HG03439 (cell line): Measurements from ENCODE around the gene RYK.

Experiments used
- ATAC-seq: cut with Tn5 transposase; IDR thresholded peaks from one replicate; pipeline ENCODE4 v1.9.1; 2021; ENCODE audit warnings: mild to moderate bottlenecking, moderate library complexity; ENCODE audit not compliant: unreplicated experiment

The RYK gene

GRCh38 chr3:134155446-134155845 is 95.2 kb downstream of the RYK start:
- ATAC-seq = no peak

GRCh38 chr3:134153761-134154160 is 96.9 kb downstream of the RYK start:
- ATAC-seq = no peak

GRCh38 chr3:134150476-134150875 is 100.2 kb downstream of the RYK start:
- no peak for ATAC-seq

DNA sequence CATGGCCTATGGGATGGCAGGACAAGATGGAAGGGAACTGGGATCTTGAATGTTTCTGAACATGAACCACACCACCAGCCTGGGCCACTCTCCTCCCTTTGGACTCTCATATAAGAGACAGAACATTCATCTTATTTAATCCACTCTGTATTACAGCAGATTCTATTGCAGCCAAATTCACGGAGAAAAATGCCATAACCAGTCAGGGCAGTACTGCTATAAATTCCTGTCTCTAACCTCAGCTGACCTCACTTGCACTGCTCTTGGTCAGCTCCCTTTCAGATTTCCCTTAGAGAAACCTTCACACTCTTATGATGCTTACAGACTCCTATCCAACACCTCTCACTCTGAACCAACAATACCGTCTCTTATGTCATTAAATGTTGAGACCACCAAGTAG is 101.4 kb downstream of the RYK start:
- no peak for ATAC-seq

GRCh38 chr3:134148534-134148933 is 102.1 kb downstream of the RYK start:
- no peak for ATAC-seq

GRCh38 chr3:134147411-134147810 is 103.2 kb downstream of the RYK start:
- ATAC-seq = no peak

- ATAC-seq = no peak
Measured at GRCh38 chr3:134146666-134147065, 104.0 kb downstream of the RYK start.

DNA sequence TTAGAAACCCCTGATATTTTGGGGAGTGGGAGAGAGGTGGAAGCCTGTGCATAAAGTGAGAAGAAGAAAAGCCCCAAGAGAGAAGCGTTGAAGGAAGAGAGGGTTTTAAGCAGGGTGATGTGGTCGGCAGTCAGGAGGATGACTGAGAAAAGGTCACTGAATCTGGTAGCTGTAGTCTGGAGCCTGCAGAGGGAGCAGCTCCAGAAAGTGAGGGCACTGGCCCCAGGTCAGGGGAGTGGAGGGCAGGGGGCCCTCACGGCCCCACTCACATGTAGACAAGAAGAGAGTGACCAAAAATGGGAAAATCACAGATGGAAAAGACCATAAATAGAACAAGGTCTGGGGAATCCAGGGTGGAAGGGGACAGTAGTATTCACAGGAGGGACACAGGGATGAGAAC is 105.5 kb downstream of the RYK start:
- ATAC-seq = no peak

DNA sequence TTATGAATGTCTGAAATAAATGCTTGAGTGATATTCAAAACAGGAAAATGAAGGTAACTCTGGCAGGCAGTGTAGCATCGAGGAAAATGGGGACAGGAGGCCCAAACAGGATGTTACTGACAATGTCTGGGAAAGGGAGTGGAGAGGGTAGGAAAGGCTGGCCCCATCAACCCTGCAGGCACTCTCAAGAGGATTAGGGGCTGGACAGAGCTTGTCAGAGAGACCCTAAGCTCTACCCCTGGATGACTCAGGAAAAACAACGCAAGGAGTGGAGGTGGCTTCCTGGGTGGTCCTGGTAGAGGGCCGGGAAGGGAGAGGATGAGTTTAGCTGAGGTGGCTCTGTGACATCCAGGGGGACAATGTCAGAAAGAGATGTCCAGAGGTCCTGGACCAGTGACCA is 106.0 kb downstream of the RYK start:
- no peak for ATAC-seq

DNA sequence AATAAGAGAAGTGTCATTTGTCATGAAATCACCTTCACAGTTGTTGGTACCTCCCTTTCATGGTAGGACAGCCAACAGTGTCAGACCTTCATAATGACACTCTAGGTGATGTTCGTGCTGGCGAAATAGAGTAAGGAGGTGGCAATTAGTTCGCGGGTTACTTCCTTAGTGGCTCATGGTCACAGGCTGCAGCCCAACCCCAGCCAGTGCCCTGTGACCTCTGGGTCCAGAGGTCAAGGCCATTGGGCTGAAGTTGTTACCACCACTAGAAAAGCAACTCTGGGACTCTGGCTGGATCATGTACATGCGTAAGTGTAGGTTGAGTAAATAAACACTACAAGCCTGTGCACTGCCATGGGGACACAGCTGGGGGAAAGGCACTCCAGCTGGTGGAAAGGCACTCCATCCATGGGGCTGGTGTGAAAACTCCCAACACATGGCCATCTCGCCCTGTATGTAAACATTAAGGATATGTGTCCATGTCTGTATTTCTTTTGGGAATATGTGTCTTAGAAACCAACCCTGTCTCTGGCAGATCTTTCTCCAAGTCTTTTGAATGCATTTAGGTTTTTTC is 106.7 kb downstream of the RYK start:
- ATAC-seq = no peak

GRCh38 chr3:134136604-134137003 is 114.1 kb downstream of the RYK start:
- ATAC-seq = no peak

- ATAC-seq = no peak
Measured at GRCh38 chr3:134134698-134135415, 115.8 kb downstream of the RYK start.

- no peak for ATAC-seq
Measured at GRCh38 chr3:134134240-134134639, 116.4 kb downstream of the RYK start.

DNA sequence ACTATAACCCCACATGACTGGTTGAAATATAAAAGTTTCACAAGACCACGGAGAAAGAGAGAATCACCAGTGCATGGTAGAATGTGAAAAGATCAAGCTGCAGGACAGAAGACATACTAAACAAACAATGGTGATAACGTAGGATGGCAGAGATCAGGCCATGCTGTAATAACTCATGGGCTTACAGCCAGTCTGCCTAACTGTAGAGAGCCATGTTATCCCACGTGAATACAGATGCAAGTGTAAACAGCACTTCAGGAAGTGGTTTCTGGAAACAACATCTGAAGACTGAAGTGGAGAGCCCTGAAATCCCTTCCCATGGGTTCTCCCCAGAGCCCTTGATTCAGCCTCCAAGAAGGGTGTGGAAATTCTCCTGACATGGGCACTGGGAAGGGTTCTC is 117.7 kb downstream of the RYK start:
- no peak for ATAC-seq

DNA sequence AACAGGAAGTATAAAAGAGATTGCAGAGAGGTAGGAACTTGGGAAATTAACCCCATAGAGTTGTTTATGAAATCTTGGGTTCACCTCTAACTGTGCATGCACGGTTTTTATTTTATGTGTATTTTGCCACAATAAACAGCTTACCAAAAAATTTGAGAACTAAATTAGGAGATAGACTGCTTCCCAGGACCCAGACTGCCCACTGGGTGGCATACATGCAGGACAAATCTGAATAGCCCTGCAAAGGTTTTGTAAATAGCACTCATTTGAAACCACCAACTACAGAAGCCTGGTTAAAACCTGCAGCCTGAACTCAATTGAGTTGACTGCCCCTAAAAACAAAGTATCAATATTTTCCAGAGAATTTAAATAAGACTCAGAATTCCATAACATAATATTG is 124.5 kb downstream of the RYK start:
- ATAC-seq = no peak

GRCh38 chr3:134114726-134115125 is 135.9 kb downstream of the RYK start:
- no peak for ATAC-seq

GRCh38 chr3:134111616-134112015 is 139.0 kb downstream of the RYK start:
- no peak for ATAC-seq

DNA sequence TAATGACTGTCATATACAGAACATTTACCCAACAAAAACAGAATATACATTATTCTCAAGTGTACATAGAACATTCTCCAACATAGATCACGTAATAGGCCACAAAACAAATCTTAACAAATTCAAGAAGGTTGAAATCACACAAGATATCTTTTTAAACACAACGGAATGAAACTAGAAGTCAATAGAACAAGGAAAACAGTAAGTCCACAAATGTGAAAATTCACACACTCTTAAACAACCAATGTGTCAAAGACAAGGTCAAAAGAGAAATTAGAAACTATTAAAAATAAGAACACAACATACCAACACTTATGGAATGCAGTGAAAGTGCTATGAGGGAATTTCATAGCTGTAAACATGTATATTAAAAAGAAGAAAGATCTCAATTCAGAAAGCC is 139.7 kb downstream of the RYK start:
- no peak for ATAC-seq
